Transverse colon (tissue), 4 donors: Measurements from ENCODE around the gene TRHDE. TPM values are rescaled to one million over a fixed set of nuclear protein-coding genes. Genes with fewer than 3 reads are reported as not detected.

Experiments
- DNase-seq: peaks from one replicate; pipeline ENCODE4 v3.0.0-alpha.2; 2019
- H3K27ac ChIP-seq, 4 donors: fragments of 200-600 bp; sonication (generic); 2 replicates each; pipeline ENCODE4 v1.5.1; 2016 to 2018; ENCODE audit warnings: inconsistent platforms in 4 of 4
- H3K27me3 ChIP-seq: fragments of 200-600 bp; sonication (generic); 2 replicates; pipeline ENCODE4 v1.5.1; 2017; ENCODE audit warnings: inconsistent platforms
- H3K36me3 ChIP-seq, 4 donors: fragments of 200-600 bp; sonication (generic); 2 replicates each; pipeline ENCODE4 v1.5.1; 2017 to 2019; ENCODE audit warnings: inconsistent platforms in 4 of 4
- H3K4me1 ChIP-seq, 4 donors: fragments of 200-600 bp; sonication (generic); 2 replicates each; pipeline ENCODE4 v1.5.1; 2017 to 2020; ENCODE audit warnings: inconsistent platforms in 4 of 4
- H3K4me3 ChIP-seq, 4 donors: fragments of 200-600 bp; sonication (generic); 1 replicate in 1 of 4; 2 replicates in 3 of 4; pipeline versions ENCODE4 v1.5.1 to v1.6.1; 2017 to 2019; ENCODE audit warnings: inconsistent platforms in 4 of 4
- H3K9me3 ChIP-seq, 2 donors: fragments of 200-600 bp; sonication (generic); 2 replicates each; pipeline ENCODE4 v1.5.1; 2017 to 2019; ENCODE audit warnings: inconsistent platforms in 2 of 2
- CTCF ChIP-seq, 5 experiments: fragments of 200-600 bp in 3 of 5; fragments of 450-650 bp in 2 of 5; sonication (generic) in 3 of 5; IDR thresholded peaks; 1 replicate in 2 of 5; 2 replicates in 3 of 5; pipeline ENCODE4 v1.5.1; 2016 to 2017; ENCODE audit warnings: antibody characterized with exemption in 5 of 5, inconsistent platforms in 3 of 5, mild to moderate bottlenecking in 2 of 5, moderate library complexity in 1 of 5
- EP300 ChIP-seq: sonication (generic); formaldehyde crosslinking; IDR thresholded peaks from one replicate; pipeline ENCODE4 v1.6.1; 2017; ENCODE audit warnings: antibody characterized with exemption, low read depth
- POLR2A ChIP-seq: fragments of 450-650 bp; IDR thresholded peaks from one replicate; pipeline ENCODE4 v1.6.1; 2016; ENCODE audit warnings: antibody characterized with exemption, mild to moderate bottlenecking, moderate library complexity
- POLR2AphosphoS5 ChIP-seq, 3 donors: sonication (generic); formaldehyde crosslinking; IDR thresholded peaks; one replicate each; pipeline ENCODE4 v1.6.1; 2016; ENCODE audit warnings: antibody characterized with exemption in 3 of 3
- WGBS, 2 donors: methylation state at CpG; one replicate each; pipeline ENCODE4 v1.1.5; 2018; ENCODE audit warnings: low coverage in 1 of 2; 5-methylcytosine and 5-hydroxymethylcytosine counted together
- in situ Hi-C, 4 donors: fragments of 200-750 bp; cut with MboI; loops; one replicate each; pipeline versions ENCODE4 v1.15.0 to v1.15.1; 2017; ENCODE audit warnings: low sequenced_read_pairs in 3 of 4, low pct_ligation_motif_present in 1 of 4, low pct_unique_long_range_greater_than_20kb in 1 of 4
- intact Hi-C: fragments of 100-400 bp; cut with DNase I; formaldehyde crosslinking; loops from one replicate; pipeline ENCODE4 v1.15.1; 2023; ENCODE audit warnings: low total_unique reads
- total RNA-seq, 4 donors: library from RNA; depleted of rRNA; stranded (reverse); fragments of >200 nt; gene quantifications; one replicate each; pipeline ENCODE4 v1.1.0, GENCODE V29; 2016

TRHDE gene
- total RNA-seq, 4 donors from 2014 or later, result 2.4 to 18.7 (median 9.0) TPM

- H3K36me3 ChIP-seq, result no peaks in the 10 kb centered on the region
- no peak overlapping the region for H3K4me3 ChIP-seq
- in situ Hi-C loops (no loop called here), intact Hi-C loops (no loop called here)
- DNase-seq, result no peak
- 81 to 86% methylated on average over 4 to 5 of the region's 5 CpGs for WGBS, 2 donors
- H3K27ac ChIP-seq, result no peak overlapping the region
- H3K4me1 ChIP-seq, result no peaks in the 10 kb centered on the region
- TF ChIP-seq POLR2A, result no peak
- TF ChIP-seq POLR2AphosphoS5 (IDR thresholded peaks at IDR 0.05), result no peak
- no peak for TF ChIP-seq EP300
- TF ChIP-seq CTCF (IDR thresholded peaks at IDR 0.05), result no peak
- H3K27me3 ChIP-seq, result no peaks in the 10 kb centered on the region
- no peaks in the 10 kb centered on the region for H3K9me3 ChIP-seq
These were observed 19.0 kb downstream of the TRHDE start for GRCh38 chr12:72291175-72291574.

DNA sequence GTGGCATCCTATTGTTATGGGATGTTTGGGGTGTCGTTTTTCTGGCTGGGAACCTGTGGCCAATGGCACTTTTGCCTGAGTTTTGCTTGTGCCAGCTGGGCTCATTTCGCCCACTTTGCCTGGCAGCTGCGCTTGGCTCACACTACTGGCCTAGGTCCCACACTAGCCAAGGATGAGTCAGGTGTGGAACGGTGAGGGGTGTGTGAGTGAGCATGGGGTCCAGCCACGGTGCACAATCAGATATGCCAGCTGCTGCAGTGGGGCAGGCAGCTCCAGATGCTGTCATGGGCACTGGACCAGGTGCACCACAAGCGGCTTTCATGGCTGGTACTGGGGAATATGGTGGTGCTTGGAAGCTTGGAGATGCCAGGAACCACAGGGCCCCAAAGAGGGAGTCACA, 21.5 kb downstream of the TRHDE start:
- Histone ChIP-seq H3K27me3 (no peaks in the 10 kb centered on the region), H3K4me1 (no peaks in the 10 kb centered on the region), H3K9me3 (no peaks in the 10 kb centered on the region), H3K27ac (no peak overlapping the region), H3K36me3 (no peaks in the 10 kb centered on the region), H3K4me3 (no peak overlapping the region)
- TF ChIP-seq EP300 (no peak), POLR2A (no peak), CTCF (IDR thresholded peaks at IDR 0.05) (no peak), POLR2AphosphoS5 (IDR thresholded peaks at IDR 0.05) (no peak)
- DNase-seq, result no peak
- 76 to 81% methylated on average over 5 to 6 of the region's 6 CpGs for WGBS, 2 donors
- in situ Hi-C loops (no loop called here), intact Hi-C loops (no loop called here)

DNA sequence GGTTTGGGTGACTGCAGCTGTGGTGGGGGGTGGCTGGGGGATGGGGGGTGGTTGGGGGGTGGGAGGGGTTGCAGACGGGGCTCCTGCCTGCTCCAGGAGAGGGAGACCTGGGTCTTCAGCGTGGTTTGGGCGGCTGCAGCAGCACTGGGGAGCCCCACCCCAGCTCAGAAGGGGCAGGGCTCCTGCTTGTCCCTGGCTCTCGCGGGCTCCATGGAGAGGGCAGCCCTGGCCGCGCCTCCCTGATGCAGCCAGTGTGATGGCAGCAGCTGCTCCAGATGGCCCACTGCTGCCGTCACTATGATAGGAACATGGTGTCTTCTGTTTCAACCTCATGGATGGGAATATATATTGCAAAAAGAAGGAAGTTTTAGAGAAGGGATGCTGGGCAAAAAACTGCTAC, 22.9 kb downstream of the TRHDE start:
- H3K27ac ChIP-seq, result no peak overlapping the region
- intact Hi-C loops (no loop called here), in situ Hi-C loops (no loop called here)
- no peak overlapping the region for H3K4me3 ChIP-seq
- H3K36me3 ChIP-seq, result no peaks in the 10 kb centered on the region
- TF ChIP-seq POLR2A, result no peak
- TF ChIP-seq EP300, result no peak
- TF ChIP-seq CTCF (IDR thresholded peaks at IDR 0.05), result no peak
- TF ChIP-seq POLR2AphosphoS5 (IDR thresholded peaks at IDR 0.05), result no peak
- no peaks in the 10 kb centered on the region for H3K4me1 ChIP-seq
- no peaks in the 10 kb centered on the region for H3K27me3 ChIP-seq
- 85% methylated on average over 6 of the region's 8 CpGs; no CpG with 5 or more reads in 1 of the 2 donors for WGBS, 2 donors
- no peak for DNase-seq
- no peaks in the 10 kb centered on the region for H3K9me3 ChIP-seq

DNA sequence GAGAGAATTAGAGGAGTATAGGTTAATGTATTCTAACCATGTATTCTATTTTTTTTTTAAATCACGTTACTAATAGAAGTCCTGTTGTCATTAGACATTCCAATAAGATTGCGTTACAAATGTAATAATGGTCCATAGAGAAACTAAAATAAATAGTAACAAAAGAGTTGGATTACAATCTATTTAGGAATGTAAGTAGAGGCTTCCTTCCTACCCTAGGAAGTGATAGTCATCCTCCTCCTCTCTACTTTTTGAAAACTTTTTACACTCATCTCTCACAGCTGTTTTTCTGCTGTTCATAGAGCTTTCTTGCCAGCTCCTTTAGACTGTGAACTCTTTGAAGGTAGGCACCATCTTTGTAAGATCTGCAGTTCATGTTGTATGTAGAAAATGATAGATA, 23.6 kb downstream of the TRHDE start:
- Histone ChIP-seq H3K9me3 (no peaks in the 10 kb centered on the region), H3K27me3 (no peaks in the 10 kb centered on the region), H3K4me3 (no peak overlapping the region), H3K36me3 (no peaks in the 10 kb centered on the region), H3K27ac (no peak overlapping the region), H3K4me1 (no peaks in the 10 kb centered on the region)
- no peak for DNase-seq
- intact Hi-C loops, result no loop called here
- in situ Hi-C loops, result no loop called here
- 75 to 82% methylated on average over 2 of the region's 2 CpGs for WGBS, 2 donors
- TF ChIP-seq CTCF (IDR thresholded peaks at IDR 0.05), result no peak
- TF ChIP-seq POLR2AphosphoS5 (IDR thresholded peaks at IDR 0.05), result no peak
- TF ChIP-seq POLR2A, result no peak
- TF ChIP-seq EP300, result no peak
